ENCODE data around the gene KBTBD2.
"Not testable (repeated sequence)": the region's sequence is repeated elsewhere in the genome, so short reads cannot be mapped to it uniquely, and the experiment has no call there.

KBTBD2 gene

GRCh38 chr7:32892521-32893206, 1.1 kb upstream of the KBTBD2 start:
- peak; percentile 39 to 70 for DNase-seq

- peak; percentile 99 for DNase-seq
Measured at GRCh38 chr7:32891800-32892520, 400 bp upstream of the KBTBD2 start.

GRCh38 chr7:32890793-32891042, 842 bp downstream of the KBTBD2 start:
- DNase-seq: peak in 1 of 2 donors; percentile 58

GRCh38 chr7:32890010-32890792, 1.4 kb downstream of the KBTBD2 start:
- peak; percentile 61 to 73 for DNase-seq

GRCh38 chr7:32888505-32888904, 3.1 kb downstream of the KBTBD2 start:
- no peak for DNase-seq

GRCh38 chr7:32887395-32887794, 4.2 kb downstream of the KBTBD2 start:
- DNase-seq: no peak

- DNase-seq: no peak
Measured at GRCh38 chr7:32881074-32881982, 10.2 kb downstream of the KBTBD2 start.

GRCh38 chr7:32879460-32879859, 12.1 kb downstream of the KBTBD2 start:
- peak in 1 of 2 donors; percentile 6 for DNase-seq

GRCh38 chr7:32878023-32878422, 13.5 kb downstream of the KBTBD2 start:
- not testable (repeated sequence) for DNase-seq

- no peak for DNase-seq
Measured at GRCh38 chr7:32872421-32872820, 19.1 kb downstream of the KBTBD2 start.

GRCh38 chr7:32871624-32872371, 19.8 kb downstream of the KBTBD2 start:
- no peak for DNase-seq

- no peak for DNase-seq
Measured at GRCh38 chr7:32870298-32870697, 21.3 kb downstream of the KBTBD2 start.

- DNase-seq: no peak
Measured at GRCh38 chr7:32869716-32870115, 21.8 kb downstream of the KBTBD2 start.

GRCh38 chr7:32868116-32868515, 23.4 kb downstream of the KBTBD2 start:
- no peak for DNase-seq

- DNase-seq: peak; percentile 67 to 78
Measured at GRCh38 chr7:32865448-32866030, 26.0 kb downstream of the KBTBD2 start.

GRCh38 chr7:32863872-32864271, 27.7 kb downstream of the KBTBD2 start:
- DNase-seq: not testable (repeated sequence)

GRCh38 chr7:32860090-32860489, 31.5 kb downstream of the KBTBD2 start:
- DNase-seq: no peak

- no peak for DNase-seq
Measured at GRCh38 chr7:32858648-32859047, 32.9 kb downstream of the KBTBD2 start.

- DNase-seq: not testable (repeated sequence)
Measured at GRCh38 chr7:32857063-32857462, 34.5 kb downstream of the KBTBD2 start.

GRCh38 chr7:32855837-32856775, 35.5 kb downstream of the KBTBD2 start:
- DNase-seq: not testable (repeated sequence)

Data from inflammatory macrophage treated with lipopolysaccharide for 1 hour (primary cell).